Hepatocyte (in vitro differentiated cells): ENCODE results near the gene PLCB2. TPM values are rescaled to one million over a fixed set of nuclear protein-coding genes. Genes with fewer than 3 reads are reported as not detected.
A peak's percentile ranks its signal among the peaks of the same experiment; 100 is the strongest.

ENCODE experiments used
- DNase-seq: peaks from one replicate; pipeline ENCODE4 v3.0.0-alpha.2; 2016; ENCODE audit warnings: low spot score
- H2AFZ ChIP-seq: fragments of 200-600 bp; sonication (generic); 2 replicates; pipeline ENCODE4 v1.6.0; 2016; ENCODE audit warnings: antibody characterized with exemption, mild to moderate bottlenecking
- H3K27ac ChIP-seq: fragments of 200-600 bp; sonication (generic); 2 replicates; pipeline ENCODE4 v1.5.1; 2016; ENCODE audit warnings: mild to moderate bottlenecking
- H3K27me3 ChIP-seq: fragments of 200-600 bp; sonication (generic); 2 replicates; pipeline ENCODE4 v1.6.1; 2016
- H3K36me3 ChIP-seq: fragments of 200-600 bp; sonication (generic); replicated peaks from 2 replicates; pipeline ENCODE4 v1.5.1; 2016; ENCODE audit warnings: low read depth; ENCODE audit not compliant: insufficient read depth
- H3K4me1 ChIP-seq: fragments of 200-600 bp; sonication (generic); 2 replicates; pipeline ENCODE4 v1.5.1; 2016; ENCODE audit warnings: mild to moderate bottlenecking, moderate library complexity; ENCODE audit not compliant: insufficient read depth
- H3K4me2 ChIP-seq: fragments of 200-600 bp; sonication (generic); 2 replicates; pipeline ENCODE4 v1.6.0; 2016
- H3K4me3 ChIP-seq: fragments of 200-600 bp; sonication (generic); 2 replicates; pipeline ENCODE4 v1.5.1; 2016; ENCODE audit warnings: mild to moderate bottlenecking
- H3K79me2 ChIP-seq: fragments of 200-600 bp; sonication (generic); 2 replicates; pipeline ENCODE4 v1.6.0; 2017; ENCODE audit warnings: mild to moderate bottlenecking
- H3K9me2 ChIP-seq: fragments of 200-600 bp; sonication (generic); replicated peaks from 2 replicates; pipeline ENCODE4 v1.6.0; 2017; ENCODE audit warnings: mild to moderate bottlenecking; ENCODE audit not compliant: insufficient read depth
- H3K9me3 ChIP-seq: fragments of 200-600 bp; sonication (generic); 2 replicates; pipeline ENCODE4 v1.5.1; 2016; ENCODE audit warnings: low read depth, mild to moderate bottlenecking
- H4K20me1 ChIP-seq: fragments of 200-600 bp; sonication (generic); 2 replicates; pipeline ENCODE4 v1.6.0; 2016; ENCODE audit warnings: mild to moderate bottlenecking; ENCODE audit not compliant: insufficient read depth, poor library complexity, severe bottlenecking
- EZH2 ChIP-seq: fragments of 200-600 bp; sonication (generic); IDR thresholded peaks from 2 replicates; pipeline ENCODE4 v1.6.1; 2016; ENCODE audit warnings: antibody characterized with exemption, mild to moderate bottlenecking, borderline replicate concordance
- EZH2phosphoT487 ChIP-seq: fragments of 200-600 bp; sonication (generic); IDR thresholded peaks from one replicate; pipeline ENCODE4 v1.6.1; 2018; ENCODE audit warnings: antibody characterized with exemption, mild to moderate bottlenecking, low read depth, moderate library complexity; ENCODE audit not compliant: unreplicated experiment, severe bottlenecking
- WGBS: methylation state at CpG from one replicate; pipeline ENCODE4 v1.1.6; 2016; ENCODE audit warnings: low lambda C conversion rate; ENCODE audit errors: missing lambda C conversion rate; 5-methylcytosine and 5-hydroxymethylcytosine counted together
- polyA plus RNA-seq: library from polyadenylated mRNA; unstranded; fragments of >200 nt; fragmentation: Nextera tagmentation; extraction: Ambion mirVana; gene quantifications from 2 replicates; pipeline ENCODE4 v1.2.1, GENCODE V29; 2016
- total RNA-seq: library from RNA; depleted of rRNA; stranded (reverse); fragments of >200 nt; gene quantifications from 2 replicates; pipeline ENCODE4 v1.2.3, GENCODE V29; 2014
- TF ChIP-seq, protein P1 (sequence below): fragments of 200-600 bp; sonication (generic); IDR thresholded peaks from 2 replicates; pipeline ENCODE4 v1.5.1; 2016; ENCODE audit warnings: antibody characterized with exemption, mild to moderate bottlenecking; ENCODE audit not compliant: poor library complexity

PLCB2 gene
- total and polyA plus RNA-seq, 2 experiments from 2014 or later: 1.7 to 4.4 TPM

DNA sequence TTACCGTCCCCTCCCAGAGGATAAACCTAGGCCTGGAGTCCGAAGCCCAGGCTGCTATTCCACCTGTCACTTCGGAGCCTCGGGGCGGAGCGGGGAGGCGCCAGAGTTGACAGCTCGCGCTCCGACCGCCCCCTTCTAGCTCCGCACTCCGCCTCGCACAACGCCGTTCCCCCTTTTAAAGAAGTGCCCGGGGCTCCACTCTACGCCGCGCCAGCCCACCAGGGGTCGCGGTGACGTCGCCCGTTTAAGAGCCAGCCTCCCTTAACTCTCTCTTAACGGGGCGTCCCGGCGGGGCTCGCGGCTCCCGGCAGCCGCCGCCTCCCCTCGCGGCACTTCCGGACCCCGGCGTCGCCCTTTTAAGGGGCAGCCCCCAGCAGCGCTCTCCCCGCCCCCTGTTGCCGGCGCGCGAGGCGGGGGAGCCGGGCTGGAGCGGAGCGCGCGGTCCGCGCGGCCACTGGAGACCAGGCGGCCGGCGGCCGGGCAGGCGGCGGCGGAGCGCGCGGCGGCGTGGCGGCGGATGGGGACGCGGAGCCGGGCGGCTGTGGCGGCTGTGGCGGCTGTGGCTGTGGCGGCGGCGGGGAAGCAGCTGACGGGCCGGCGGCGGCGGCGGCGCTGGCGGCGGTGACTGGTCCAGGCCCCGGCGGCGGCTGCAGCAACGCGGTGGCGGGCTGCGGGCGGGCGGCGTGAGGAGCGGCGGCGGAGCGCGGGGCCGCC, 15.7 kb upstream of the PLCB2 start, which contains the start of gene INAFM2:
Gene INAFM2, plus strand, starts transcription at position 454 of the 714 bp plus-strand sequence. CDS start 364 bp downstream, outside the sequence.
- 1% methylated on average over 43 of the region's 103 CpGs for WGBS
- Histone ChIP-seq H3K9me3 (no peaks in the 10 kb centered on the region), H3K36me3 (no peaks in the 10 kb centered on the region), H3K27me3 (no peaks in the 10 kb centered on the region), H3K9me2 (no peaks in the 10 kb centered on the region), H2AFZ (peak within 1 kb of the TSS; percentile 78), H3K4me2 (peak within 1 kb of the TSS; percentile 96), H3K79me2 (peaks cover 19% of the 10 kb centered on the region), H3K4me1 (peaks cover 18% of the 10 kb centered on the region), H4K20me1 (no peaks in the 10 kb centered on the region), H3K4me3 (peak within 1 kb of the TSS; percentile 69), H3K27ac (no peak within 1 kb of the TSS)
- peak; percentile 95 for DNase-seq
- TF ChIP-seq EZH2 (no peak), EZH2phosphoT487 (no peak)
- TF ChIP-seq, protein P1, sequence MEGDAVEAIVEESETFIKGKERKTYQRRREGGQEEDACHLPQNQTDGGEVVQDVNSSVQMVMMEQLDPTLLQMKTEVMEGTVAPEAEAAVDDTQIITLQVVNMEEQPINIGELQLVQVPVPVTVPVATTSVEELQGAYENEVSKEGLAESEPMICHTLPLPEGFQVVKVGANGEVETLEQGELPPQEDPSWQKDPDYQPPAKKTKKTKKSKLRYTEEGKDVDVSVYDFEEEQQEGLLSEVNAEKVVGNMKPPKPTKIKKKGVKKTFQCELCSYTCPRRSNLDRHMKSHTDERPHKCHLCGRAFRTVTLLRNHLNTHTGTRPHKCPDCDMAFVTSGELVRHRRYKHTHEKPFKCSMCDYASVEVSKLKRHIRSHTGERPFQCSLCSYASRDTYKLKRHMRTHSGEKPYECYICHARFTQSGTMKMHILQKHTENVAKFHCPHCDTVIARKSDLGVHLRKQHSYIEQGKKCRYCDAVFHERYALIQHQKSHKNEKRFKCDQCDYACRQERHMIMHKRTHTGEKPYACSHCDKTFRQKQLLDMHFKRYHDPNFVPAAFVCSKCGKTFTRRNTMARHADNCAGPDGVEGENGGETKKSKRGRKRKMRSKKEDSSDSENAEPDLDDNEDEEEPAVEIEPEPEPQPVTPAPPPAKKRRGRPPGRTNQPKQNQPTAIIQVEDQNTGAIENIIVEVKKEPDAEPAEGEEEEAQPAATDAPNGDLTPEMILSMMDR: peak; percentile 59

DNA sequence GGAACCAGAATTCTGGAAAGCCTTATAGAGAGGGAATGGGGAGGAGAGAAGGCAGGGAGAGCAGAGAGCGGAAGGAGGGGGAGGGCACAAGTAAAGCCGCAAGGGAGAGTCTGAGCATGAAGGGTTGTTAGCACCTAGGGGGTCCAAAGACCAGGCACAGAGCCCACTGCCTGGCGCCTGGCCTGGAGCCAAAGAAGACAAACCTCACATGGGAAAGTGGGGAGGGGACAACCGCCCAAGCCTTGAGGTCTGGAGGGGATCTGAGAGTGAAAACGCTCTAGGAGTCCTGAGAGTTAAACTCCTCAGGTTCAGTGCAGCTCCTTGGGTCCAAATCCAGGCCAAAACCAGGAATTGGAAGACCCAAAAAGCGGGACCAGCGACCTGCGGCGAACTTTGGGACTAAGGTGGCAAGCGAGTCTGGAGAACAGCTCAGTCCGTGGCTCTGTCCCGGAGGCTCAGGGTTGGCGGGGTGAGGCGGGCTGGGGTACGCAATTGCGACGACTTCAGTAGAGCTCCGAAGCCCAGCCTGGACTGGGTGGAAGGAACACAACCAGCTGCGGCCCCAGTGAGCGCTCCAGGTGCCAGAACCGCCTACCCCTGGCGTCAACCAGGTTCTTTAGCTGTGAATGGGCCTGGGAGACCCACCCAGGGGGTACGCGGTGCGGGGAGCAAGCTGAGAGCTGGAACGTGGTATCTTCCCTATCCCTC, 14.9 kb upstream of the PLCB2 start:
- Histone ChIP-seq H3K27me3 (no peaks in the 10 kb centered on the region), H3K9me3 (no peaks in the 10 kb centered on the region), H3K36me3 (no peaks in the 10 kb centered on the region), H3K79me2 (peaks cover 19% of the 10 kb centered on the region), H2AFZ (no peak overlapping the region), H3K4me1 (peaks cover 17% of the 10 kb centered on the region), H3K9me2 (no peaks in the 10 kb centered on the region), H4K20me1 (no peaks in the 10 kb centered on the region), H3K4me3 (no peak overlapping the region), H3K4me2 (peak overlapping the region; percentile 79), H3K27ac (no peak overlapping the region)
- WGBS: 19% methylated on average over 26 of the region's 26 CpGs
- no peak for DNase-seq
- TF ChIP-seq EZH2phosphoT487 (no peak), EZH2 (no peak)
- TF ChIP-seq, protein P1: no peak

DNA sequence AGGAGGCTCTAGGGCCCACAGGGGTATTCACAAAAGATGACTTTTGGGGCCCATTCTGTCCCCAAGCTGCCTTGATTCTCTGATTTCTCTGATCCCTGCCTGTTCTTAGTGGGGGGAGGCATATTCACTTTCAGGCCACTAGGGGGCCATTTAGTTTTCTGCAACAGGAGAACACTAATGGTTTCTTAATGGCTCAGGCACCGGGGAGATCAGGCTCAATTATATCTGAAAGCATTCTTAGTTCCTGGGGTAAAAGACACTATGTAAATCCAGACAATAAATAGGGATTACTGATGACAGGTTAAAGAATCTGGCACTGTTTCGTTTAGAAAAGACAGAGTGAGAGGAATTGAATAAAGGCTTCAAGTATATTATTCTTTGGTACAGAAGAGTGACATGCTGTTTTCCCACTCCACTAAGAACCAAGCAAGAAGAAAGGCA, 13.2 kb upstream of the PLCB2 start:
- H3K9me2 ChIP-seq: no peaks in the 10 kb centered on the region
- peak; percentile 83 for DNase-seq
- no peak for TF ChIP-seq EZH2phosphoT487
- no peak for TF ChIP-seq EZH2
- TF ChIP-seq, protein P1: peak; percentile 79
- 1% methylated on average over 2 of the region's 2 CpGs for WGBS
- peaks cover 13% of the 10 kb centered on the region for H3K79me2 ChIP-seq
- no peak overlapping the region for H3K27ac ChIP-seq
- no peak overlapping the region for H2AFZ ChIP-seq
- no peaks in the 10 kb centered on the region for H3K27me3 ChIP-seq
- no peaks in the 10 kb centered on the region for H3K9me3 ChIP-seq
- no peaks in the 10 kb centered on the region for H4K20me1 ChIP-seq
- peaks cover 12% of the 10 kb centered on the region for H3K4me1 ChIP-seq
- no peak overlapping the region for H3K4me3 ChIP-seq
- no peak overlapping the region for H3K4me2 ChIP-seq
- H3K36me3 ChIP-seq: no peaks in the 10 kb centered on the region
